K562 (cell line): ENCODE measurements around the gene NIM1K. TPM values are rescaled to one million over a fixed set of nuclear protein-coding genes. Genes with fewer than 3 reads are reported as not detected.

Experiments used
- ATAC-seq: fragments of 200-7000 bp; cut with Tn5 transposase; 3 replicates; pipeline ENCODE4 v1.9.1; 2020; ENCODE audit warnings: moderate library complexity
- BruUV-seq: library from RNA; stranded (reverse); fragments of 400-500 nt; replicated peaks from 2 replicates; lab custom pipeline; 2021; lab: Mats Ljungman, UMichigan
- CTCF ChIA-PET: fragments of 300-600 bp; formaldehyde crosslinking; extraction: SDS; loops from one replicate; lab custom pipeline; 2021; ENCODE audit warnings: low intra/inter-chr PET ratio; lab: Yijun Ruan, JAX
- POLR2A ChIA-PET: fragments of 300-600, 350-650 bp; sonication (Branson Sonifier 250); formaldehyde crosslinking; extraction: SDS; loops from one replicate; lab custom pipeline; 2021; ENCODE audit warnings: antibody characterized with exemption, inconsistent platforms; lab: Yijun Ruan, JAX
- DNase-seq, 4 experiments: peaks; one replicate each; pipeline versions ENCODE4 v3.0.0 to v3.0.0-alpha.2; 2011 to 2018; ENCODE audit warnings: low spot score in 3 of 4, mixed read lengths in 3 of 4; ENCODE audit errors: extremely low read depth in 1 of 4
- FAIRE-seq: peaks from 2 replicates; lab custom pipeline; 2011; peaks lifted over from hg19 to GRCh38; lab: Jason Lieb, UNC
- H2AFZ ChIP-seq: 2 replicates; pipeline ENCODE4 v1.6.0; 2011; ENCODE audit warnings: low read depth, low read length, control low read depth, inconsistent platforms
- H3K27ac ChIP-seq: fragments of 200-600 bp; 3 replicates; pipeline ENCODE4 v1.8.0; 2011; ENCODE audit warnings: low read depth, mild to moderate bottlenecking, control low read depth, inconsistent platforms, low read length, moderate library complexity, mixed read lengths; ENCODE audit errors: extremely low read depth
- H3K27me3 ChIP-seq, 2 experiments: fragments of 300-600 bp in 1 of 2; 2 replicates in 1 of 2; 3 replicates in 1 of 2; pipeline versions ENCODE4 v1.6.0 to v1.8.0; 2011; ENCODE audit warnings: inconsistent platforms in 2 of 2, low read length in 2 of 2, mild to moderate bottlenecking in 1 of 2, mixed read lengths in 1 of 2, moderate library complexity in 1 of 2; ENCODE audit not compliant: control insufficient read depth in 2 of 2, insufficient read depth in 2 of 2
- H3K36me3 ChIP-seq: fragments of 300-600 bp; 3 replicates; pipeline ENCODE4 v1.8.0; 2011; ENCODE audit warnings: mild to moderate bottlenecking, low read length, inconsistent platforms; ENCODE audit not compliant: control insufficient read depth, insufficient read depth
- H3K4me1 ChIP-seq, 2 experiments: fragments of 200-600 bp in 1 of 2; replicated peaks in 1 of 2; 2 replicates in 1 of 2; 3 replicates in 1 of 2; pipeline versions ENCODE4 v1.5.1 to v1.8.0; 2011; ENCODE audit warnings: inconsistent platforms in 2 of 2, low read length in 2 of 2, mild to moderate bottlenecking in 1 of 2, mixed read lengths in 1 of 2, moderate library complexity in 1 of 2; ENCODE audit not compliant: control insufficient read depth in 2 of 2, insufficient read depth in 2 of 2
- H3K4me2 ChIP-seq: 2 replicates; pipeline ENCODE4 v1.6.1; 2011; ENCODE audit warnings: low read length, control low read depth, inconsistent platforms, mixed read lengths; ENCODE audit not compliant: insufficient read depth
- H3K4me3 ChIP-seq: fragments of 200-600 bp; sonication (generic), shearing (Covaris generic); 2 replicates; pipeline ENCODE4 v1.5.1; 2016; ENCODE audit warnings: control low read depth, inconsistent platforms
- H3K79me2 ChIP-seq: fragments of 200-600 bp; 3 replicates; pipeline ENCODE4 v1.8.0; 2011; ENCODE audit warnings: low read length, inconsistent platforms; ENCODE audit not compliant: control insufficient read depth, insufficient read depth
- H3K9ac ChIP-seq, 2 experiments: 2 replicates each; pipeline versions ENCODE4 v1.6.0 to v1.6.1; 2011; ENCODE audit warnings: low read depth in 2 of 2, low read length in 2 of 2, control low read depth in 1 of 2, inconsistent platforms in 1 of 2, mild to moderate bottlenecking in 1 of 2, mixed read lengths in 1 of 2; ENCODE audit not compliant: insufficient read depth in 1 of 2
- H3K9me1 ChIP-seq: one replicate; pipeline ENCODE4 v1.6.0; 2011; ENCODE audit warnings: inconsistent platforms, mild to moderate bottlenecking, low read length, moderate library complexity; ENCODE audit not compliant: control insufficient read depth, insufficient read depth
- H3K9me3 ChIP-seq: replicated peaks from 2 replicates; pipeline ENCODE4 v1.5.1; 2011; ENCODE audit warnings: low read depth, low read length, inconsistent platforms; ENCODE audit not compliant: control insufficient read depth, insufficient read depth
- H4K20me1 ChIP-seq: replicated peaks from 2 replicates; pipeline ENCODE4 v1.6.1; 2011; ENCODE audit warnings: low read length, inconsistent platforms, mixed read lengths; ENCODE audit not compliant: control insufficient read depth, insufficient read depth
- AFF4 ChIP-seq: sonication (generic); formaldehyde crosslinking; IDR thresholded peaks from 2 replicates; pipeline ENCODE4 v1.8.0; 2023; ENCODE audit warnings: mild to moderate bottlenecking, missing genetic modification reagents
- BCOR ChIP-seq: fragments of 450-650 bp; IDR thresholded peaks from 2 replicates; pipeline ENCODE4 v1.6.1; 2016
- GTF2F1 ChIP-seq: IDR thresholded peaks from 2 replicates; pipeline ENCODE4 v1.6.1; 2011; ENCODE audit warnings: low read depth, low read length, improper control_type of control experiment
- HMGN3 ChIP-seq: IDR thresholded peaks from 2 replicates; pipeline ENCODE4 v1.6.1; 2011; ENCODE audit warnings: borderline replicate concordance, low read depth, mild to moderate bottlenecking, mixed read lengths, low read length; ENCODE audit not compliant: insufficient read length; ENCODE audit errors: extremely low read depth
- MCM3 ChIP-seq: fragments of 450-650 bp; IDR thresholded peaks from 2 replicates; pipeline ENCODE4 v1.6.1; 2016
- MED1 ChIP-seq: sonication (generic); formaldehyde crosslinking; IDR thresholded peaks from 2 replicates; pipeline ENCODE4 v1.8.1; 2023; ENCODE audit warnings: missing genetic modification reagents, borderline replicate concordance
- MITF ChIP-seq: IDR thresholded peaks from 2 replicates; pipeline ENCODE4 v1.6.1; 2014; ENCODE audit warnings: antibody characterized with exemption
- POLR2B ChIP-seq: fragments of 450-650 bp; IDR thresholded peaks from 2 replicates; pipeline ENCODE4 v1.6.1; 2018; ENCODE audit warnings: low read depth; ENCODE audit not compliant: partially characterized antibody
- SREBF1 ChIP-seq: fragments of 150-350 bp; IDR thresholded peaks from 2 replicates; pipeline ENCODE4 v1.6.1; 2014; ENCODE audit warnings: antibody characterized with exemption, low read depth, low read length, borderline replicate concordance
- ZBTB2 ChIP-seq: fragments of 450-650 bp; IDR thresholded peaks from 2 replicates; pipeline ENCODE4 v1.6.1; 2016; ENCODE audit warnings: antibody characterized with exemption
- ZNF174 ChIP-seq: fragments of 250-450 bp; sonication (Bioruptor Pico); IDR thresholded peaks from 2 replicates; pipeline ENCODE4 v1.4.0; 2020; ENCODE audit warnings: mild to moderate bottlenecking
- ZNF3 ChIP-seq: fragments of 250-450 bp; sonication (Bioruptor Pico); IDR thresholded peaks from 2 replicates; pipeline ENCODE4 v1.5.0; 2021; ENCODE audit warnings: mild to moderate bottlenecking, moderate library complexity
- ZNF655 ChIP-seq: fragments of 250-450 bp; sonication (Bioruptor Pico); IDR thresholded peaks from 2 replicates; pipeline ENCODE4 v1.5.0; 2021
- ZNF707 ChIP-seq: fragments of 250-450 bp; sonication (Bioruptor Pico); conservative IDR thresholded peaks from 2 replicates; pipeline ENCODE4 v1.8.0; 2022; ENCODE audit warnings: inconsistent platforms, mild to moderate bottlenecking, moderate library complexity
- ZZZ3 ChIP-seq: fragments of 450-650 bp; IDR thresholded peaks from 2 replicates; pipeline ENCODE4 v1.6.1; 2016; ENCODE audit warnings: antibody characterized with exemption, mild to moderate bottlenecking, moderate library complexity
- WGBS: fragments of 100-300 bp; shearing (Covaris generic); methylation state at CpG from one replicate; pipeline ENCODE4 v1.1.6; 2016; ENCODE audit warnings: low coverage, mixed read lengths; ENCODE audit not compliant: insufficient coverage; ENCODE audit errors: missing lambda C conversion rate; 5-methylcytosine and 5-hydroxymethylcytosine counted together
- in situ Hi-C: fragments of 300-500 bp; cut with MboI; formaldehyde crosslinking; loops from 4 replicates; pipeline ENCODE4 v1.15.0; 2018; ENCODE audit warnings: inconsistent platforms, mixed read lengths
- intact Hi-C: fragments of 100-400 bp; cut with micrococcal nuclease; formaldehyde crosslinking; loops from 2 replicates; pipeline ENCODE4 v1.14.2; 2022
- polyA plus RNA-seq, 8 experiments: library from polyadenylated mRNA; depleted of rRNA in 4 of 8; stranded (reverse) in 5 of 8; unstranded in 3 of 8; fragments of >200 nt; fragmentation: Nextera tagmentation in 2 of 8; fragmentation: Illumina TruSeq in 1 of 8; extraction: Ambion mirVana in 2 of 8; extraction: Trizol in 1 of 8; gene quantifications; 2 replicates each; pipeline versions ENCODE4 v1.2.1 to v1.2.3, GENCODE V29; 2011 to 2014; ENCODE audit warnings: inconsistent platforms in 1 of 8, missing spikeins in 1 of 8
- total RNA-seq, 7 experiments: library from RNA; depleted of rRNA in 6 of 7; stranded (reverse); fragments of >200 nt in 6 of 7; fragmentation: Illumina TruSeq in 2 of 7; extraction: Trizol in 2 of 7; gene quantifications; 2 replicates each; pipeline versions ENCODE4 v1.2.1 to v1.2.3, GENCODE V29; 2011 to 2021; ENCODE audit warnings: low replicate concordance in 1 of 7

The NIM1K gene
- total and polyA plus RNA-seq, 9 of the 15 experiments (the other 6 are each of a cell fraction or from before 2014, with no cell fraction given) = 0.03 to 0.34 (median 0.08) TPM; not detected in 3

- ATAC-seq (no peak; the same call in 2 of the 3 replicates), FAIRE-seq (no peak), DNase-seq (no peak)
- ChIA-PET POLR2A (interaction anchor here (0.8 to 2.1 kb wide), 5 partner anchors 8 to 23 kb away, joined by 3 to 10 read pairs (median 4); no protein-coding TSS in a partner anchor), CTCF (no interaction called here)
- Histone ChIP-seq H3K9me1 (no peaks in the 10 kb centered on the region), H3K9ac (no peak overlapping the region), H3K9me3 (no peaks in the 10 kb centered on the region), H3K4me3 (no peak overlapping the region), H2AFZ (no peak overlapping the region), H3K36me3 (peaks cover 79% of the 10 kb centered on the region), H3K27ac (no peak overlapping the region)
- intact Hi-C loops = no loop called here
- in situ Hi-C loops = no loop called here
- TF ChIP-seq HMGN3 (no peak), ZNF174 (CRISPR knock-in tag) (no peak), MCM3 (no peak), MITF (no peak), BCOR (no peak), ZNF3 (CRISPR knock-in tag) (no peak), MED1 (CRISPR knock-in tag) (no peak), AFF4 (no peak), ZNF655 (CRISPR knock-in tag) (no peak), ZBTB2 (no peak), POLR2B (no peak), ZZZ3 (no peak), SREBF1 (no peak), ZNF707 (CRISPR knock-in tag) (no peak), GTF2F1 (no peak)
- TF ChIP-seq, all 486 proteins: peak for 0
- H3K27me3 ChIP-seq = no peaks in the 10 kb centered on the region
- WGBS = 74% methylated on average over 6 of the region's 6 CpGs
- H4K20me1 ChIP-seq = no peaks in the 10 kb centered on the region
- no TSS peak for BruUV-seq
- no peak overlapping the region for H3K4me2 ChIP-seq
- peaks cover 39% of the 10 kb centered on the region for H3K79me2 ChIP-seq
- H3K4me1 ChIP-seq = peaks cover 0 to 13% of the 10 kb centered on the region in 2 experiments; a peak in 2 of 5 replicates
These were observed 35.6 kb upstream of the NIM1K start for GRCh38 chr5:43156388-43156787.
